GM12878 (cell line): Measurements from ENCODE around the gene ADAM19. TPM values are rescaled to one million over a fixed set of nuclear protein-coding genes. Genes with fewer than 3 reads are reported as not detected.
A peak's percentile ranks its signal among the peaks of the same experiment; 100 is the strongest.

ENCODE experiments used
- ASH2L ChIP-seq: fragments of 300-600, 200-600 bp; sonication (generic); IDR thresholded peaks from 2 replicates; pipeline ENCODE4 v1.6.1; 2017; ENCODE audit warnings: low read depth, mild to moderate bottlenecking, borderline replicate concordance
- BACH1 ChIP-seq: fragments of 450-650 bp; IDR thresholded peaks from 2 replicates; pipeline ENCODE4 v1.6.1; 2017; ENCODE audit warnings: mild to moderate bottlenecking, borderline replicate concordance
- CHD1 ChIP-seq: IDR thresholded peaks from 2 replicates; pipeline ENCODE4 v1.6.1; 2012; ENCODE audit warnings: low read depth, low read length, improper control_type of control experiment
- ESRRA ChIP-seq: IDR thresholded peaks from 2 replicates; pipeline ENCODE4 v1.6.1; 2012; ENCODE audit warnings: mild to moderate bottlenecking, low read length, improper control_type of control experiment
- EZH2 ChIP-seq: IDR thresholded peaks from 2 replicates; pipeline ENCODE4 v1.6.1; 2012; ENCODE audit warnings: low read depth, mild to moderate bottlenecking, control low read depth, inconsistent platforms, low read length, borderline replicate concordance; ENCODE audit not compliant: control insufficient read depth
- GATAD2B ChIP-seq: fragments of 450-650 bp; conservative IDR thresholded peaks from 2 replicates; pipeline ENCODE4 v1.6.1; 2017; ENCODE audit warnings: low read depth, mild to moderate bottlenecking, moderate library complexity
- IKZF1 ChIP-seq: fragments of 450-650 bp; conservative IDR thresholded peaks from 2 replicates; pipeline ENCODE4 v1.6.1; 2017; ENCODE audit warnings: antibody characterized with exemption, mild to moderate bottlenecking
- IKZF2 ChIP-seq, 2 experiments: fragments of 450-650 bp; IDR thresholded peaks; 2 replicates each; pipeline ENCODE4 v1.6.1; 2017; ENCODE audit warnings: mild to moderate bottlenecking in 2 of 2, moderate library complexity in 2 of 2
- MYB ChIP-seq: fragments of 150-350 bp; IDR thresholded peaks from 2 replicates; pipeline ENCODE4 v1.6.1; 2014; ENCODE audit warnings: mild to moderate bottlenecking, low read depth, low read length, borderline replicate concordance
- NR2C1 ChIP-seq: fragments of 450-650 bp; IDR thresholded peaks from 2 replicates; pipeline ENCODE4 v1.6.1; 2017; ENCODE audit warnings: antibody characterized with exemption, mild to moderate bottlenecking, moderate library complexity
- NR2C2 ChIP-seq: IDR thresholded peaks from 2 replicates; pipeline ENCODE4 v1.6.1; 2011; ENCODE audit warnings: borderline replicate concordance, low read depth; ENCODE audit not compliant: control insufficient read depth, insufficient read length
- PAX5 ChIP-seq: IDR thresholded peaks from 2 replicates; pipeline ENCODE4 v1.6.1; 2011; ENCODE audit warnings: low read depth, low read length, borderline replicate concordance
- POLR2AphosphoS2 ChIP-seq: IDR thresholded peaks from 2 replicates; pipeline ENCODE4 v1.6.1; 2011; ENCODE audit warnings: low read depth, mild to moderate bottlenecking, low read length, improper control_type of control experiment, moderate library complexity
- SMC3 ChIP-seq: IDR thresholded peaks from 2 replicates; pipeline ENCODE4 v1.6.1; 2011; ENCODE audit warnings: low read length, improper control_type of control experiment, borderline replicate concordance
- TCF7 ChIP-seq: IDR thresholded peaks from 2 replicates; pipeline ENCODE4 v1.6.1; 2014; ENCODE audit warnings: antibody characterized with exemption, borderline replicate concordance
- ZNF207 ChIP-seq: fragments of 450-650 bp; IDR thresholded peaks from 2 replicates; pipeline ENCODE4 v1.6.1; 2014; ENCODE audit warnings: antibody characterized with exemption, mild to moderate bottlenecking, borderline replicate concordance
- ZNF217 ChIP-seq: fragments of 450-650 bp; IDR thresholded peaks from 2 replicates; pipeline ENCODE4 v1.6.1; 2017; ENCODE audit warnings: antibody characterized with exemption, mild to moderate bottlenecking
- ZNF592 ChIP-seq: fragments of 450-650 bp; IDR thresholded peaks from 2 replicates; pipeline ENCODE4 v1.6.1; 2017; ENCODE audit warnings: mild to moderate bottlenecking, moderate library complexity
- polyA plus RNA-seq, 11 experiments: library from polyadenylated mRNA; depleted of rRNA in 4 of 11; unstranded in 6 of 11; stranded (reverse) in 5 of 11; fragments of >200 nt; fragmentation: Nextera tagmentation in 4 of 11; fragmentation: Illumina TruSeq in 1 of 11; extraction: Ambion mirVana in 4 of 11; extraction: Trizol in 1 of 11; gene quantifications; 1 replicate in 1 of 11; 2 replicates in 10 of 11; pipeline versions ENCODE4 v1.2.1 to v1.2.3, GENCODE V29; 2011 to 2016; ENCODE audit warnings: inconsistent platforms in 2 of 11, missing spikeins in 2 of 11, low read depth in 1 of 11
- total RNA-seq, 4 experiments: library from RNA; depleted of rRNA in 3 of 4; stranded (reverse); fragments of >200 nt in 3 of 4; fragmentation: Illumina TruSeq in 1 of 4; extraction: Trizol in 1 of 4; gene quantifications; 2 replicates each; pipeline versions ENCODE4 v1.2.1 to v1.2.3, GENCODE V29; 2013 to 2021
- TF ChIP-seq, protein P1 (sequence below): fragments of 450-650 bp; IDR thresholded peaks from 2 replicates; pipeline ENCODE4 v1.6.1; 2016; ENCODE audit warnings: mild to moderate bottlenecking
- TF ChIP-seq, protein P2 (sequence below): fragments of 450-650 bp; IDR thresholded peaks from 2 replicates; pipeline ENCODE4 v1.6.1; 2018; ENCODE audit warnings: borderline replicate concordance, mild to moderate bottlenecking; ENCODE audit not compliant: partially characterized antibody
- TF ChIP-seq, protein P3 (sequence below): IDR thresholded peaks from 2 replicates; pipeline ENCODE4 v1.6.1; 2012; ENCODE audit warnings: low read depth, low read length, improper control_type of control experiment

The ADAM19 gene
- total and polyA plus RNA-seq, 10 of the 15 experiments (the other 5 are each of a cell fraction or from before 2014, with no cell fraction given) = 16.0 to 92.8 (median 44.7) TPM

DNA sequence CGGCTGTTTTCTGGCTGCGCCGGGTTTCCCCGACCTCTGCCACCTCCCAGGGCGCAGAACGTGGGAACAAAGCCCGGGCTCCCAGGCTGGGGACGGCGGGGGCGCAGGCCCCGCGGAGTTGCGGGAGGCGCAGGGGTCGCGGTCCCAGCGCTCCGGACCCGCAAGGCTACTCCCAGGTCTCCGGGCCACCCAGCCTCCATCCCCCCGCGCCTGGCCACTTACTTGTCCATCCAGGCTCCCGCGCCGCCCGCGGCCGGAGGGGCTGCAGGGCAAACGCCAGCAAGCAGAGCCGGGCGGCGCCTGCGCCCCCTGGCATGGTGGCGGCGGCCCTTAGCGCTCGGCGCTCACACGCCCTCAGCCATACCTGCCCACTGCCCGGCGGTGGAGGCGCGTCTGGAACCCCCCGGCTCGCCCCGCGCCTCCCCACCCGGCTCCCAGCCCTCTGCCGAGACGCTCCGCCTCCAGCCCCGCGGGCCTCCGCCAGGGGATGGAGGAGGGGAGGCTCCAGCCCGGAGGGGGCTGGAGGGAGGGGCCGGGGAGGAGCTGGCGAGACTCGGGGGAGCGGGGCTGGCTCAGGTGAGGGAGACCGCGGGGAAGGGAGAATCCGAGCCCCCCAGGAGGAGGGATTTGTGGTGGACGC lies at the start of gene ADAM19 (continued):
- TF ChIP-seq, protein P1, sequence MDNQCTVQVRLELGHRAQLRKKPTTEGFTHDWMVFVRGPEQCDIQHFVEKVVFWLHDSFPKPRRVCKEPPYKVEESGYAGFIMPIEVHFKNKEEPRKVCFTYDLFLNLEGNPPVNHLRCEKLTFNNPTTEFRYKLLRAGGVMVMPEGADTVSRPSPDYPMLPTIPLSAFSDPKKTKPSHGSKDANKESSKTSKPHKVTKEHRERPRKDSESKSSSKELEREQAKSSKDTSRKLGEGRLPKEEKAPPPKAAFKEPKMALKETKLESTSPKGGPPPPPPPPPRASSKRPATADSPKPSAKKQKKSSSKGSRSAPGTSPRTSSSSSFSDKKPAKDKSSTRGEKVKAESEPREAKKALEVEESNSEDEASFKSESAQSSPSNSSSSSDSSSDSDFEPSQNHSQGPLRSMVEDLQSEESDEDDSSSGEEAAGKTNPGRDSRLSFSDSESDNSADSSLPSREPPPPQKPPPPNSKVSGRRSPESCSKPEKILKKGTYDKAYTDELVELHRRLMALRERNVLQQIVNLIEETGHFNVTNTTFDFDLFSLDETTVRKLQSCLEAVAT = no peak
- TF ChIP-seq EZH2 (no peak), ZNF592 (0 out of 2 replicates have a peak, but pooled peaks have one; percentile 7), ZNF217 (0 out of 2 replicates have a peak, but pooled peaks have one; percentile 26), ASH2L (no peak), NR2C1 (no peak), ESRRA (no peak), CHD1 (no peak), IKZF1 (peak; percentile 76), GATAD2B (peak; percentile 92), ZNF207 (no peak), TCF7 (no peak), POLR2AphosphoS2 (no peak), BACH1 (peak; percentile 50; the same call in 1 of the 2 replicates), MYB (no peak), PAX5 (0 out of 2 replicates have a peak, but pooled peaks have one; percentile 18), NR2C2 (no peak), IKZF2 (IDR thresholded peaks at IDR 0.05) (peak in 1 of 2 experiments; percentile 21; a peak in 1 of 4 replicates), SMC3 (no peak)
- TF ChIP-seq, protein P2, sequence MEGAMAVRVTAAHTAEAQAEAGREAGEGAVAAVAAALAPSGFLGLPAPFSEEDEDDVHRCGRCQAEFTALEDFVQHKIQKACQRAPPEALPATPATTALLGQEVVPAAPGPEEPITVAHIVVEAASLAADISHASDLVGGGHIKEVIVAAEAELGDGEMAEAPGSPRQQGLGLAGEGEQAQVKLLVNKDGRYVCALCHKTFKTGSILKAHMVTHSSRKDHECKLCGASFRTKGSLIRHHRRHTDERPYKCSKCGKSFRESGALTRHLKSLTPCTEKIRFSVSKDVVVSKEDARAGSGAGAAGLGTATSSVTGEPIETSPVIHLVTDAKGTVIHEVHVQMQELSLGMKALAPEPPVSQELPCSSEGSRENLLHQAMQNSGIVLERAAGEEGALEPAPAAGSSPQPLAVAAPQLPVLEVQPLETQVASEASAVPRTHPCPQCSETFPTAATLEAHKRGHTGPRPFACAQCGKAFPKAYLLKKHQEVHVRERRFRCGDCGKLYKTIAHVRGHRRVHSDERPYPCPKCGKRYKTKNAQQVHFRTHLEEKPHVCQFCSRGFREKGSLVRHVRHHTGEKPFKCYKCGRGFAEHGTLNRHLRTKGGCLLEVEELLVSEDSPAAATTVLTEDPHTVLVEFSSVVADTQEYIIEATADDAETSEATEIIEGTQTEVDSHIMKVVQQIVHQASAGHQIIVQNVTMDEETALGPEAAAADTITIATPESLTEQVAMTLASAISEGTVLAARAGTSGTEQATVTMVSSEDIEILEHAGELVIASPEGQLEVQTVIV = no peak
- TF ChIP-seq, protein P3, sequence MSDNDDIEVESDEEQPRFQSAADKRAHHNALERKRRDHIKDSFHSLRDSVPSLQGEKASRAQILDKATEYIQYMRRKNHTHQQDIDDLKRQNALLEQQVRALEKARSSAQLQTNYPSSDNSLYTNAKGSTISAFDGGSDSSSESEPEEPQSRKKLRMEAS = no peak
